Right lung (tissue), 10 donors: ENCODE measurements around the gene CALCOCO2. TPM values are rescaled to one million over a fixed set of nuclear protein-coding genes. Genes with fewer than 3 reads are reported as not detected.
"Not testable (repeated sequence)": the region's sequence is repeated elsewhere in the genome, so short reads cannot be mapped to it uniquely, and the experiment has no call there.

ENCODE experiments used
- DNase-seq, 2 donors: peaks; one replicate each; pipeline ENCODE4 v3.0.0-alpha.2; 2013
- long read RNA-seq, 8 donors: transcript quantifications; one replicate each; lab custom pipeline, GENCODE V29; 2026
- polyA plus RNA-seq, 5 donors: library from polyadenylated mRNA; unstranded; fragments of 120-200 nt; gene quantifications; one replicate each; pipeline versions ENCODE4 v1.2.1 to v1.2.3, GENCODE V29; 2013; ENCODE audit warnings: inconsistent platforms in 1 of 5, low replicate concordance in 1 of 5; ENCODE audit not compliant: insufficient read length in 5 of 5, insufficient read depth in 1 of 5

CALCOCO2 gene, protein sequence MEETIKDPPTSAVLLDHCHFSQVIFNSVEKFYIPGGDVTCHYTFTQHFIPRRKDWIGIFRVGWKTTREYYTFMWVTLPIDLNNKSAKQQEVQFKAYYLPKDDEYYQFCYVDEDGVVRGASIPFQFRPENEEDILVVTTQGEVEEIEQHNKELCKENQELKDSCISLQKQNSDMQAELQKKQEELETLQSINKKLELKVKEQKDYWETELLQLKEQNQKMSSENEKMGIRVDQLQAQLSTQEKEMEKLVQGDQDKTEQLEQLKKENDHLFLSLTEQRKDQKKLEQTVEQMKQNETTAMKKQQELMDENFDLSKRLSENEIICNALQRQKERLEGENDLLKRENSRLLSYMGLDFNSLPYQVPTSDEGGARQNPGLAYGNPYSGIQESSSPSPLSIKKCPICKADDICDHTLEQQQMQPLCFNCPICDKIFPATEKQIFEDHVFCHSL
- polyA plus RNA-seq: 100 to 1,000 TPM in 4 of 5 donors, 10 to 100 TPM in 1; 86.0 to 124 (median 118) TPM
- long read RNA-seq, donor 1, transcript CALCOCO2-206 (3 exons, 750 nt): minor isoform, 6 of 38 reads
- long read RNA-seq, donor 1, transcript CALCOCO2-201 (13 exons, 3,682 nt): major isoform, 15 of 38 reads
- long read RNA-seq, donor 1, partial matches to known transcripts: 13 of 38 reads
- long read RNA-seq, donor 1, other reads (novel, unspliced or antisense): 0 of 38 reads
- long read RNA-seq, donor 2, transcript CALCOCO2-201 (13 exons, 3,682 nt): major isoform, 14 of 15 reads
- long read RNA-seq, donor 2, partial matches to known transcripts: 0 of 15 reads
- long read RNA-seq, donor 2, other reads (novel, unspliced or antisense): 0 of 15 reads
- long read RNA-seq, donor 3, transcript CALCOCO2-201 (13 exons, 3,682 nt): major isoform, 15 of 23 reads
- long read RNA-seq, donor 3, partial matches to known transcripts: 0 of 23 reads
- long read RNA-seq, donor 3, other reads (novel, unspliced or antisense): 0 of 23 reads
- long read RNA-seq, donor 4, partial matches to known transcripts: 0 of 8 reads
- long read RNA-seq, donor 4, other reads (novel, unspliced or antisense): 0 of 8 reads
- long read RNA-seq, donor 5, transcript CALCOCO2-217 (2 exons, 1,009 nt): minor isoform, 5 of 31 reads
- long read RNA-seq, donor 5, transcript CALCOCO2-201 (13 exons, 3,682 nt): major isoform, 16 of 31 reads
- long read RNA-seq, donor 5, partial matches to known transcripts: 9 of 31 reads
- long read RNA-seq, donor 5, other reads (novel, unspliced or antisense): 0 of 31 reads
- long read RNA-seq, donor 6, transcript CALCOCO2-201 (13 exons, 3,682 nt): major isoform, 13 of 18 reads
- long read RNA-seq, donor 6, partial matches to known transcripts: 0 of 18 reads
- long read RNA-seq, donor 6, other reads (novel, unspliced or antisense): 0 of 18 reads
- long read RNA-seq, donor 7, transcript CALCOCO2-201 (13 exons, 3,682 nt): major isoform, 8 of 9 reads
- long read RNA-seq, donor 7, partial matches to known transcripts: 0 of 9 reads
- long read RNA-seq, donor 7, other reads (novel, unspliced or antisense): 0 of 9 reads
- long read RNA-seq, donor 8, partial matches to known transcripts: 0 of 6 reads
- long read RNA-seq, donor 8, other reads (novel, unspliced or antisense): 0 of 6 reads

DNA sequence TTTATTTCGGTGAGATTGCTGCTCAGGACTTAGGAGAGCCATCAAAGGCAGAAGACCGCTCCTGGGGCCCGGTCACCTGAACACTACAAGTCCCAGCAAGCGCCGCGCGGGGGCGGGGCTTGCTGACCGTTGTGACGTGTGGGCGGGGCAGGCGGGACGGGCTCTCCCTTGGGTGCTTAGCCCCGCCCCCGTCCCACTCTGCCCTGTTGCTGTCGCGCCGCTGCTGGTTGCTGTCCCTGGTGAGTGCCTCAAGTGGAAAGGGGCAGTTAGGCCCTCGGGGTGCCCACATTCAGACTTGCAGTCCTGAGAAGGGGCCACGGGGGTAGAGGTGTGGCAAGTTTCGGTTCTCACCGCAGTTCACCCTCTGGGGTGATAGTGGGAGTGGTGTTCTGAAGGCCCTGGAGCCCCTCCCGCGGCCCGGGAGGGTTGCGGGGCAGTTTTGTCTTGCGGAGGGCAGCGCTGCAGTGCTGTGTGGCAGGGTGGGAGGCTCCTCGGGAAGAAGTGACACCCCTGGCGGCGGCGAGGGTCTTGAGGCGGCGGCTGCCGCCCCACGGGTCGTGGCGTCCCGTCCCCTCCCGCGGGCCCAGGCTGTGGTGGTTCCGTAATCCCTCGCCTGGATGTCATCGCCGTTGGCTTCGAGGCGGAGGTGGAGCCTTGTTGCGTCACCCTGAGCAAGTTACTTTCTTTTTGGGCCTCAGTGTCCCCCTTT lies at the start of gene CALCOCO2:
TSS of gene CALCOCO2 (plus strand) at position 196 of the 709 bp plus-strand sequence. CDS start 10,673 bp downstream, outside the sequence.
- peak; percentile 92 to 93 for DNase-seq

DNA sequence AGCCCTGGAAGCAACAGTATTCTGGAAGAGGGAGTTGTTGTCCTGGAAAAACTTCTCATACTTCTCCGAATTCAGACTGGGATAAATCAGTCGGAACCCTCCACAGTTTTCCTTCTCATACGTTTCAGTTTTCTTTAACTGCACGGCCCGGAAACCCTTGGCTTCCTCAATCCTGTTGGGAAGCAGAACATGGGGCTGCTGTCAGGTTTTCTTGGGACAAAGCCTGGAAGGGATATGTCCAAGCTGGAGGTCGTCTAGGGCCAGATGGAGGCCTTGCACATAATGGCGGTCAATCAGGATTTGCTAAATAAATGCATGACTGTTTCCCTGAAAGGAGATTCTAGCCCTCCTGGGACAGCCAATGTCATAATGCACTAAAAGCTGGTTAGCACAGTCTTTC lies 43.0 kb upstream of the CALCOCO2 start:
- no peak for DNase-seq

DNA sequence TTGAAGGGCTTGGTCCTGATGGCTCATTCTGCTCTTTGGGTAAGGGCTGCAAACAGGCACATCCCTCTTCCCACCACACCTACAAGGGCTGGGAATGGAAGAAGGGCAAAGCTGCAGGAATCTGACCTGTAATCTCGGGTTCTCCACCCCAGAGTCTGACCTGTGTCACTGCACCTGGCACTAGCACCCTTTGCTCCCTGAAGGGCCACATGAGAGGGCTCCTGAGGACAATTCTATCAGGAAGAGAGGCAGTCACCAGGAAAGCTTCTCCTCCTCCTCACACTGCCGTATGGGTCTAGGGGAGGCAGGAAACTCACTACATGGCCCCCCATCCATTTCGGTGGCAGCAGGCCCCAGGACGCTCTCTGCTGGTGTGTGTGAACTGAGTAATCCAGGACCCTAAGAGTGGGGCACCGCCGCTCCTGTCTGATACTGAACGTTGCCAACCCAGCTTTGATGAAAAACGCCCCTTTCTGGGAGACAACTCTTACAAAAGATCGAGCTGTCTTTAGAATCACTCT lies 40.2 kb upstream of the CALCOCO2 start:
- no peak for DNase-seq

DNA sequence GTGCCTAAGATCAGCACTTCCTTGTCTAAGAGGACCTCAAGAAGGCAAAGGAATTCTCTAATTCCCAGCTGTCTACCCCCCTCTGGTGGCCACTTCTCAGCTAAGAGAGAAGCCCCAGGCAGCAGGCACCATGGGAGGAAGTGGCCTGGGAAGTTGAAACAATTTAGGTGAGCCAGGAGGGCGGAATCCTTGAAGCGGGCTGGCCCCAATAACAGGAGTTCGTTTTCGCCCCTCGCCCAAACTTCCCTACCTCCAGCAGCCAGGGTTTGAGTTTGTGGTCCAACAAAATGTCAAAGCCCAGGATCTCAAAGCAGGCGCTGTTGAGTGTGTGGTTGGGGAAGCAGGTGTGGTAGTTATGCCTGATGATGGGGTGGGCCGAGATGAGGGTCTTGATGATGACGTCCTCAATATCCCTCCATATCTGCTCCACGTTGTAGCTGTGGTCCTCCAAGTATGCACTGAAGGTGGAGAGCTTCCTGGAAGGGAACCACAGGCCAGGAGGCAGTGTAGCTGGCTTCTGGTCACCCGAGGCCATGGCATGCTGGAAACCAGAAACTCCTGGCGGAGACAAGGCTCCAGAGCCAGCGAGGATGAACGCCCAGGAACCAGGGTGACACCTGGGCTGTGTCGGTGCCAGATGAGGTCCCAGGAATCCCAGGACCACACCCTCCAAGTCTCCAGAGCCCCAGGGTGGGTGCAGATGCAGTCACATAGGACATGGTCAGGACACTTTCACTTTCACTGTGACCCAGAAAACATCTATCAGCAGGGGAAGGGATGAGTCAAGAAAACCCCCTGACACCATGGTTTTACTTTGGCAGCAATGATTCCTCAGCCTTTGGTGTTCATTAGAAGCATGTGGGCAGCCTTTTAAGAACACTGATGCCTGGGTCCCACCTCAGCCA lies 39.5 kb upstream of the CALCOCO2 start:
- DNase-seq: peak; percentile 70 to 78

DNA sequence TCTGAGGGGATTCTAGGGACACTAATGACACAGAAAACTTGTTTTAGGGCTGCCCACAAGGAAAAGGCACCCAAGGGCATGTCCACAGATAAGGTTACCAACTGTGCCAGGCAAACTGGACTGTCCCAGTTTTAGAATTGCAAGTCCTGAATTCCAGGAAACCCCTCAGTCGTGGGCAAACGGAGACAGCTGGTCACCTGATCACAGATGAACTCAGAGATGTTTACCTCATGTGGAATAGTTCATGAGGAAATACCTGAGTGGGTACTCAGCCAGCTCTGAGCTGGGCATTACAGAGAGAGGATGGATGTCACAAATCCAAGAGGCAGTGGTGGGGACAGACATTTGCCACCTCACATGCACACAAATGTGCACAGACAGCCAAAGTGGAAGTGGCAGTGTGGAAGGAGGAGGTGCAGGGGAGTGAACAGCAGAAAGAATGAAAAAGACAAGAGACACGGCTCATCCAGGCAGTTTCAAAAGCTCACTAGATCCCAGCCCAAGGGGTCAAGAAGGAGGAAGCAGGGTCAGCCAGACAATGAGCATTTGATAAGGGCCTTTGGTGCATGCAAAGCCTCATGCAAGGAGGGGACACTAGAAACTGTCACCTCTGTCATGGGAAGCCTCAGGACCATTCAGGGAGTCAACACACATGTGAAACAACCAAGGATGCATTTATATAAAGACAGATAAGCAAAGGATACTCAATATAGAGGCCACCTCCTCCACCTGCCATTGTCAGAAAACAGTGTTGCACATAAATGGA lies 38.6 kb upstream of the CALCOCO2 start:
- no peak for DNase-seq

DNA sequence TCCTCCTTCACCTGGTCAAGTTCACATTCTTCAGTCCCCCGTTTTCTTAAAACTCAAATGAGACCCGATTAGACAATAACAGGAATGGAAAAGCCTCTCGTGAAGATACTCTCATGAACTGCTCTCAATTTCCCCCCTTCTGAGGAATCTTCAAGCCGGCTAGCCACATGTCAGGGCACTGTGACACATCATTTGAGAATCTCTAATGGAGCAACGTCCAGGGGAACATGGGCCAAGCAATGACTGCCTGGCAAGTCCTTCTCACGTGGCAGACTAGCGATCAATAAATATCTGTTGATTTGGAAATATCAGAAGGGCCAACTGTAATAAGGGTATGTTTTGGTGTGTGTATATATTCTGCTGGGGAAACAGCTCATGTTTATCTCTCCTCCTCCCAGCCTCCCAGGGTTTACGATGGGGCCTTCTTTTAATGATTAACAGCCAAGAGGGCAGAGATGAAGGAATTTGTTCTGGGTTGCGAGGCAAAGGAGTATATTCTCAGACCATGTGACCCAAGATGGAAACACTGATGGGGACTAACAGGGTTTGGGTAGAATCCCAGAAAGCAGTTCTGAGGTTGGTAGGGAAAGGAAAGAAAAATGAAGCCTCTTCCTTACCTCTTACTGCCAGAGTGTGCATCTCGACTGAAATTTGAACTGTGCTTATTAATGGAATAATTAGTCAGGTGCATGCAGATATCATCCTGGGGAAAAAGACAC lies 35.2 kb upstream of the CALCOCO2 start:
- no peak for DNase-seq

DNA sequence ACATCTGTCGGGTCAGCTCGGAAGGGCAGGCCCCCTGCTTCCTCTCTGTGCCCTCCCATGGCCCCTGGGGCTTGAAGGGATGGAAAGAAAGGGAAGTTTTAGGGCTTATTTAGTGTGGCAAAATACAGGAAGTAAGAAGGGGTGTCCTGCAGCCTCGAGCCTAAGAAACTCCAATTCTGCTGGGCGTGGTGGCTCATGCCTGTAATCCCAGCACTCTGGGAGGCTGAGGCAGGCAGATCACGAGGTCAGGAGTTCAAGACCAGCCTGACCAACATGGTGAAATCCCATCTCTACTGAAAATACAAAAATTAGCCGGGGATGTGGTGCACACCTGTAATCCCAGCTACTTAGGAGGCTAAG lies 34.7 kb upstream of the CALCOCO2 start:
- DNase-seq: not testable (repeated sequence)

DNA sequence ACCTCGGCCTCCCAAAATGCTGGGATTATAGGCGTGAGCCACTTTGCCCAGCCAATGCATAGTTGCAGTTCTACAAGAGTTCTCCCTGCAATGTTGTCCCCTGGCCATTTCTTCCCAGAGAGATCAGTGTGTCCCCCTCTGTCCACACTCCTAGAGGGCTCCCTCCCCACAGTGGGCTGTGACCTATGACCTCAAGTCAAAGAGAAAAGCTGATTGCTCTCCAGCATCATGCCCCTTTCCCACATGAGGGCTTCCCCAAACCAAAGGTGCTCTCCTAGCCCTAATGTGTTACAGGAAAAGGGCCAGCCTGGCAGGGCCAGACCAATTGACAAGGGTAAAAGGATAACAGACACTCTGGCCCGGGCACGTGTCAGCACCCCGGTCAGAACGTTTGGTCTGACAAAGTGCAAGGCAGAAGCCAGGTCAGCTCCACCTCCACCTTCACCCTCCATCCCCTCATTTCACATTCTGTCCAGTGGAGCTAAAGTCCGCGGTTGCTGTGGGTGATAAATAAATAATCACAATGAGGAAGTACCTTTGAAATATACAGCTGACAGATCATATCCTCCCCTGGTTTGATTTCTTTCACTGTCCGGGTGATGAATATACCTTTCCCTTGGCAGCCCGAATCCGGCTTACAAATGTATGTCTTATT lies 31.6 kb upstream of the CALCOCO2 start:
- no peak for DNase-seq

DNA sequence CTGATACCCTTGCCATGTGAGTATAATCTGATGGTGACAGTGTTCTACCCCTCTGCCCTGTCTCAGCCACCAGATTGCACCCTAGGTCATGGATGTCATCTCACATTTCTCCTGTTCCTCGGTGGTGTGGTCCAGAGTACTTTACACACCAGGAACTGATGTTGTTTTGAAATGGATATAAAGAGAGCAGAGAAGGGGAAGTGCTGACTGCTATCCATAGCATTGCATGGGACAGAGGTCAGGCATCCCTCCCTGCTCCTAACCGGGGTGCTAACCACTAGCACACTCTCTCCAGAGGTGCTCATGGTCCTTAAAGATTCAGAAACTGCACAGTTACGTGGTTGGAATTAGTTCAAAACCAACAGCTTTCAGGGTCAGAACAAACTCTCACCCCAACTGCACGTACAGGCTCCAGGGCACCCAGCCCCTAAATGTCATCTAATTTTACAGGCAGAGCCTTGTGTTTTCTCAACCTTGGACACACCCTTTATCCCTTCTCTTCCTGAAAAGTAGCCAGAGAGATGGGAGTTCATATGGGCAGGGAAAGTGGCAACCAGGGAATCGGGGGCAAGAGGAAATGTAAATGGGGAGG lies 30.1 kb upstream of the CALCOCO2 start:
- no peak for DNase-seq

DNA sequence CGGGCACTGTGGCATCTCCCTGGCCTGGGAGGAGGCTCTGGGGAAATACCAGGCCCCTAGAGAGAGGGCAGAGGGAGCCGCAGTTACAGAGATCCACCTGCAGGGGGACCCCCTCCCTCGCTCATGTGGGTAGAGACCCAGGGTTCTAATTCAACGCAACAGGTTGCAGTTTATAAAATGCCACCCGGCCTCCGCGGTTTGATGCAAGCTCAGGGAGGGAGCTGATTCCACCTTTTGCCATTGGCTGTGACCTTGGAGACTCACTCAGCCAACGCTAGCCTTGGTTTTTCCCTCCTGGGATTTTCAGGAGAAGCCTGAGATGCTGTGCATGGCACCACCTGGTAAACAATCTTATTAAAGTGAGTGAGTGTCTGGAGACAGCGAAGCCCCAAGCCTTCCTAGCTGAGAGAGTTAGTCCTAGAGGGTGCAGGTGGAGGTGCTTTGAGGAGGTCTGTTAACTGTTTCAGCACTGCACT lies 25.9 kb upstream of the CALCOCO2 start:
- DNase-seq: peak in 1 of 2 donors; percentile 37

DNA sequence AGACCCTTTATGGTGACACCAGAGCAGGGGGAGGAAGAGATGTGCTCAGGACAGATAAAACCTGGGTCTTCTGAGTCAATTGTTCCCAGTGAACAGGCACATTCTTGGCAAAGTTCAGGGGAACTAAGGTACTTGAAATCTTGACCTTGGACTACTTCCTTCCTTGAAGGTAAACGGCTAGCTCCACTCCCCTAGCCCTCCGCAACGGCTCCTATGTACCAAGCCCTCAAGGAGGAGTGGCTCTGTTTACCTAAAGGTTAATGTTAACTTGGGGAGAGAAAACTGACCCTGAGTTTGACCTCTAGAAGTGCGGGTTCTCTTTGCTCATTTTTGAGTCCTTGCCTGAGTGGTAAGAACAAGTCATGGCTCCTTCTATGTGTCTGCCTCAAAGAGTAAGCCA lies 21.7 kb upstream of the CALCOCO2 start:
- DNase-seq: peak in 1 of 2 donors; percentile 26

DNA sequence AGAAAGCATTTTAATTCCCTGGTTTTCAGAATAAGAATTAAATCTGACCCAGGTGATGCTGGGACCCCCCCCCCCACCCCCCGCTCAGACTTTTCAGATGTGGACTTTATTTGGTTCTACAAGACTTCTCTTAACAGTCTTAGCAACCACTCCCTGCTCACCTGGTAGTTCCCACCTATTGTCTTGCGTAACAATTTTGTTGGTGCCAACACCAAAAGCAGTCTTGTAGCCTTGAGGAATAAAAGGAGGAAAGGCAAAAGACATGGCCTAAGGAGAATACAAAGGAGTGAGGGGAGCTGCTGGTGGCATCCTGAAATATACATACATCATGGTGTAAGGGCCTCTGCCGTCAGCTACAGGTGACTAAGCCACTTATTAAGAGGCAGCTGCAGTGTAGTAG lies 18.8 kb upstream of the CALCOCO2 start:
- DNase-seq: no peak

DNA sequence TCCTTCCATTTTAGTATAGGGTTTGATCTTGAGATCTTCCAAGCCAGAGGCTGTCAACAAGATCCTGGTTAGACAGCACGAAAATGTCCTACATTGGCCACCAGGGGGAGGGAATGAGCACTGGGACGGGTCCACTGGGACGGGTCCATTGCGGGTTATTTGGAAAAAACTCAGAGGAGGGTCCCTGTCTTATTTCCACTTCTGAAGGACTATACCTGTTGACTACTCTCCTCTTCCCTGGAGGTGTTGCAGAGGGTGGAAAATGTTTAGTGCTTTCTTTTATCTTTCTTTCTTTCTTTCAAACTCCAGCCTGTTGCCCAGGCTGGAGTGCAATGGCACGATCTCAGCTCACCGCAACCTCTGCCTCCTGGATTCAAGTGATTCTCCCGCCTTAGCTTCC lies 16.3 kb upstream of the CALCOCO2 start:
- no peak for DNase-seq

DNA sequence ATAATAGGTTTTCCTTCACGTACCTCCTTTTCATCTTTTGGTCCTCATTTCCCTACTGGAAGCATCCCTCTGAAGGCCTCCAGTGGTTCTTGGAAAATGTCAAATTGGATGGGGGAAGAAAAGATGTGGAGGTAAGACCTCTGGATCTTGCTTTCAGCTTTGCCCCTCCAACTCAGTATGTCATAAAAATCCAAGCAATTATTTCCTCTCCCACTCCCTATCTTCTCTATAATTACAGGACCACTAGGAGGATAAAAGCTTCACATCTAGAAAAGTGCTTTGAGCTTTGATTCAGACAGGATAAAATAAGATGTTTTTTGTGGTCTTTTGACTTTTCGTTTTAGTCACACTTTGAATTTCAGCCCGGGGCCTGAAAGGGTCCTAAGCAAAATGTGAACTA lies 15.5 kb upstream of the CALCOCO2 start:
- DNase-seq: no peak

DNA sequence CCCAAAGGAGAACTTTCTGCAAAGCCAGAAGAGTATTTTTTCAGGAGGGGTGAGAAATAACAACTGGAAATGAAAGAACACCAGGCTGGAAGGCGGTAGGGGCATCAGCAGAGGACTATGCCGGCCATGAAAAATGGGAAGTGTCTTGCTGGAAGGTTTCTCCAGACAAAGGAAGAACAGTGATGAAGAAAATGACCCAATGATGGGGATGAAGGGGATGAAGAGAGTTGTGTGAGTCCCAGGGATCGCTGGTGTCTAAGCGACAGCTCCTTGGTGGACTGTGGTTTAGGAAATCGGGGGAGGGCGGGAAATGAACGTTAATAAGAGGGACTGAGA lies 14.4 kb upstream of the CALCOCO2 start:
- DNase-seq: no peak

DNA sequence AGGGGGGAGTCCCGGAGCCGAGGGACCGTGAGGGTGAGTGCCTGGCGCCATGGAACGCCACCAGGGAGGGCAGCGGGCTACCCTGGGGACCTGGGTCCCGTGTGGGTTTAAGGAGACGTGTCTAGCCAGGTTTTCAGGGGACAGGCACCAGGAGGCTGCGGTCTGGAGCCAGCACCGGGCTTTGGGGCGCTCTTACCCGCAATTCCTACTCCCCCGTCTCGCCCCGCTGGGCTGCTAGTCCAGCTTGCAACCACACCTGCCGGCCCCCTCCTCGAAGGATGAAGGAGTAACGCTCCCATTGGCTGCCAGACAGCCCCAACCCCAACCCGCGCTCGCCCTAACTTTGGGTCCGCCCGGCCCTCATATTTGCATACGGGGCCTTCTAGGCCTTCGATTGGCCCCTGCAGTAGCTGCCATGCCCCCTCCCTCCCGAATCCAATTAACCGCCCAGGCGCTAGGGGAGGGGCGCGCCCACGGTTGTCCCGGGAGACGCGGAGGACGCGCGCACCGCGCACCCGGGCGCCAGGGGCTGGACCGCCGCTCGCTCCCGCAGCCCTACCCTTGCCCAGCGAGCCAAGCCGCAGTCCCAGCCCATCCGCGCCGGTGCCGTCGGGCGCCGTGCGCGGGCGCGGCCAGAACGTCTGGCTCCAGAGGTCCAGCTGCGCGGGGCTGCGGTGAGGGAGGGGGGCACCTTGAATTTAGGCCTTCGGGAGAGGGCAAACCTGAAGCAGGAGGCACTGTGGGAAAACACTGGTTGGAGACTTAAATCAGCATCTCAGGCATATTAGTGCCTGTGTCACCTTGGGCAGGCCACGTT lies 13.9 kb upstream of the CALCOCO2 start, which contains the start of gene TTLL6:
TSS of gene TTLL6 (minus strand) at position 456 of the 817 bp plus-strand sequence. CDS start at position 299, 157 bp downstream.
- peak; percentile 81 to 82 for DNase-seq
